GM13976 (cell line): ENCODE measurements around the gene PLB1.

Source experiments
- DNase-seq: peaks from one replicate; pipeline ENCODE4 v3.0.0; 2012; ENCODE audit warnings: low spot score
- CTCF ChIP-seq: IDR thresholded peaks from 2 replicates; pipeline ENCODE4 v1.5.1; 2012; ENCODE audit warnings: borderline replicate concordance, mild to moderate bottlenecking; ENCODE audit not compliant: insufficient read depth; ENCODE audit errors: extremely low read depth, missing control alignments, control extremely low read depth
- in situ Hi-C: fragments of 300-500 bp; cut with MboI; formaldehyde crosslinking; loops from one replicate; pipeline ENCODE4 v1.12.0; 2022; ENCODE audit warnings: low sequenced_read_pairs, mixed read lengths, inconsistent platforms; ENCODE audit not compliant: unreplicated experiment

The PLB1 gene

GRCh38 chr2:28693223-28693622 lies 197.4 kb downstream of the PLB1 start:
- no peak for DNase-seq
- in situ Hi-C loops = no loop called here
- TF ChIP-seq CTCF = no peak
